Measurements from ENCODE around the gene CEP170.

GRCh38 chr1:243287123-243287460 is 32.0 kb upstream of the CEP170 start:
- TF ChIP-seq CTCF (conservative IDR thresholded peaks at IDR 0.05; ENCODE audit: low read depth, low read length) (no peak), EZH2 (IDR thresholded peaks at IDR 0.05; ENCODE audit: borderline replicate concordance, low read depth, low read length, poor library complexity, severe bottlenecking) (no peak)
